HG02943 (cell line): ENCODE results near the gene LRRK2.
"Not testable (repeated sequence)": the region's sequence is repeated elsewhere in the genome, so short reads cannot be mapped to it uniquely, and the experiment has no call there.

ENCODE experiments used
- ATAC-seq: cut with Tn5 transposase; IDR thresholded peaks from one replicate; pipeline ENCODE4 v1.9.1; 2021; ENCODE audit warnings: mild to moderate bottlenecking, low read depth, moderate library complexity; ENCODE audit not compliant: unreplicated experiment

LRRK2 gene

DNA sequence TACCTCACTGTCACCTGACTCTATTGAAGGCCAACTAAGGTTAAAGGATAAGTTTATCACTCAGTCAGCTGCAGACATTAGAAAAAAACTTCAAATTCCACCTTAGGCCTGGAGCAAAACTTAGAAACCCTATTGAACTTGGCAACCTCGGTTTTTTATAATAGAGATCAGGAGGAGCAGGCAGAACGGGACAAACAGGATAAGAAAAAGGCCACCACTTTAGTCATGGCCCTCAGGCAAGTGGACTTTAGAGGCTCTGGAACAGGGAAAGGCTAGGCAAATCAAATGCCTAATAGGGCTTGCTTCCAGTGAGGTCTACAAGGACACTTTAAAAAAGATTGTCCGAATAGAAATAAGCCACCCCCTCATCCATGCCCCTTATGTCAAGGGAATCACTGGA lies 162.5 kb downstream of the LRRK2 start:
- ATAC-seq, result not testable (repeated sequence)

DNA sequence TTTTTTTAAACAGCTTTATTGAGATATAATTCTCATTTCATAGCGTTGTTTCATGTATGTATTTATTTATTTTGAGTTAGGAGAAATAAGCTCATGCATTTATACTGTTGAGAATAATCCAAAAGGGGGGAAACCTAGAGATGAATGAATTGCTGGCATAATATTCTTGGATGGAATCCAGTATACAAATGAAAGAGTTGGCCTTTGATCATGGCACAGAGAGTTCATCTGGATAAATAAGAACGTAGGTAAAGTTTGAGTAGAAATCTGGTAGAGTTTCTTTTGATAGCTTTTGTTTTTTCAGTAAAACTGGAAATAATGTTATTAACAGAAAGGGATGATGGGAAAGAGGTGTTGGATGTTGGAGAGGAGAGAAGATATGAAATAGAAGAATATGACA lies 166.2 kb downstream of the LRRK2 start:
- ATAC-seq, result no peak

- no peak for ATAC-seq
These were observed 168.2 kb downstream of the LRRK2 start for GRCh38 chr12:40393026-40393425.

DNA sequence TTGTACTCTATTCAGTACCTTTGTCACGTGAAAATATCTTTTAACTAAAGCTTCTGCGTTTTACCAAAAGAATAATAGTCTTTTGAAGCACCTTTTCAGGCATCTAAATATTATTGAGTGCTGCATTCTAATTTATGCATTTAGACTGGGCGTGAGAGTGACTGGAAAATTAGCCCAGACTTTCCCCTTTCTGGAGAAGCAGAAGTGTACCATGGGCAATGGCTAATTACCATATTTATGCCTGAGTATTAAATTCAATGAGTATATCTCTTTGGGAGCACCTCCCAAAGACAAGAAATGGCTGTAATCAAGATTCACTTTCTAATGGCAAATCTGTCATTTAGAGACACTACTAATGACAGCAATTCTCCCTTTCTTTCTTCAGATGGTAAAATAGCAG lies 174.9 kb downstream of the LRRK2 start:
- no peak for ATAC-seq

- no peak for ATAC-seq
These were observed 180.6 kb downstream of the LRRK2 start for GRCh38 chr12:40405419-40405818.
